Transverse colon (tissue), 4 donors: ENCODE measurements around the gene TMEM175. TPM values are rescaled to one million over a fixed set of nuclear protein-coding genes. Genes with fewer than 3 reads are reported as not detected.

Experiments used
- DNase-seq: peaks from one replicate; pipeline ENCODE4 v3.0.0-alpha.2; 2019
- H3K27ac ChIP-seq, 4 donors: fragments of 200-600 bp; sonication (generic); 2 replicates each; pipeline ENCODE4 v1.5.1; 2016 to 2018; ENCODE audit warnings: inconsistent platforms in 4 of 4
- H3K27me3 ChIP-seq: fragments of 200-600 bp; sonication (generic); 2 replicates; pipeline ENCODE4 v1.5.1; 2017; ENCODE audit warnings: inconsistent platforms
- H3K36me3 ChIP-seq, 4 donors: fragments of 200-600 bp; sonication (generic); 2 replicates each; pipeline ENCODE4 v1.5.1; 2017 to 2019; ENCODE audit warnings: inconsistent platforms in 4 of 4
- H3K4me1 ChIP-seq, 4 donors: fragments of 200-600 bp; sonication (generic); 2 replicates each; pipeline ENCODE4 v1.5.1; 2017 to 2020; ENCODE audit warnings: inconsistent platforms in 4 of 4
- H3K4me3 ChIP-seq, 4 donors: fragments of 200-600 bp; sonication (generic); 1 replicate in 1 of 4; 2 replicates in 3 of 4; pipeline versions ENCODE4 v1.5.1 to v1.6.1; 2017 to 2019; ENCODE audit warnings: inconsistent platforms in 4 of 4
- H3K9me3 ChIP-seq, 2 donors: fragments of 200-600 bp; sonication (generic); 2 replicates each; pipeline ENCODE4 v1.5.1; 2017 to 2019; ENCODE audit warnings: inconsistent platforms in 2 of 2
- EP300 ChIP-seq: sonication (generic); formaldehyde crosslinking; IDR thresholded peaks from one replicate; pipeline ENCODE4 v1.6.1; 2017; ENCODE audit warnings: antibody characterized with exemption, low read depth
- POLR2A ChIP-seq: fragments of 450-650 bp; IDR thresholded peaks from one replicate; pipeline ENCODE4 v1.6.1; 2016; ENCODE audit warnings: antibody characterized with exemption, mild to moderate bottlenecking, moderate library complexity
- POLR2AphosphoS5 ChIP-seq, 3 donors: sonication (generic); formaldehyde crosslinking; IDR thresholded peaks; one replicate each; pipeline ENCODE4 v1.6.1; 2016; ENCODE audit warnings: antibody characterized with exemption in 3 of 3
- WGBS, 2 donors: methylation state at CpG; one replicate each; pipeline ENCODE4 v1.1.5; 2018; ENCODE audit warnings: low coverage in 1 of 2; 5-methylcytosine and 5-hydroxymethylcytosine counted together
- in situ Hi-C, 4 donors: fragments of 200-750 bp; cut with MboI; loops; one replicate each; pipeline versions ENCODE4 v1.15.0 to v1.15.1; 2017; ENCODE audit warnings: low sequenced_read_pairs in 3 of 4, low pct_ligation_motif_present in 1 of 4, low pct_unique_long_range_greater_than_20kb in 1 of 4
- intact Hi-C: fragments of 100-400 bp; cut with DNase I; formaldehyde crosslinking; loops from one replicate; pipeline ENCODE4 v1.15.1; 2023; ENCODE audit warnings: low total_unique reads
- total RNA-seq, 4 donors: library from RNA; depleted of rRNA; stranded (reverse); fragments of >200 nt; gene quantifications; one replicate each; pipeline ENCODE4 v1.1.0, GENCODE V29; 2016
- TF ChIP-seq, protein P1 (sequence below), 5 experiments: fragments of 200-600 bp in 3 of 5; fragments of 450-650 bp in 2 of 5; sonication (generic) in 3 of 5; IDR thresholded peaks; 1 replicate in 2 of 5; 2 replicates in 3 of 5; pipeline ENCODE4 v1.5.1; 2016 to 2017; ENCODE audit warnings: antibody characterized with exemption in 5 of 5, inconsistent platforms in 3 of 5, mild to moderate bottlenecking in 2 of 5, moderate library complexity in 1 of 5

Gene TMEM175
- total RNA-seq, 4 donors from 2014 or later, result 44.0 to 116 (median 50.5) TPM

GRCh38 chr4:948101-948935 lies 16.1 kb downstream of the TMEM175 start:
- TF ChIP-seq EP300 (no peak), POLR2AphosphoS5 (IDR thresholded peaks at IDR 0.05) (no peak), POLR2A (no peak)
- TF ChIP-seq, protein P1, sequence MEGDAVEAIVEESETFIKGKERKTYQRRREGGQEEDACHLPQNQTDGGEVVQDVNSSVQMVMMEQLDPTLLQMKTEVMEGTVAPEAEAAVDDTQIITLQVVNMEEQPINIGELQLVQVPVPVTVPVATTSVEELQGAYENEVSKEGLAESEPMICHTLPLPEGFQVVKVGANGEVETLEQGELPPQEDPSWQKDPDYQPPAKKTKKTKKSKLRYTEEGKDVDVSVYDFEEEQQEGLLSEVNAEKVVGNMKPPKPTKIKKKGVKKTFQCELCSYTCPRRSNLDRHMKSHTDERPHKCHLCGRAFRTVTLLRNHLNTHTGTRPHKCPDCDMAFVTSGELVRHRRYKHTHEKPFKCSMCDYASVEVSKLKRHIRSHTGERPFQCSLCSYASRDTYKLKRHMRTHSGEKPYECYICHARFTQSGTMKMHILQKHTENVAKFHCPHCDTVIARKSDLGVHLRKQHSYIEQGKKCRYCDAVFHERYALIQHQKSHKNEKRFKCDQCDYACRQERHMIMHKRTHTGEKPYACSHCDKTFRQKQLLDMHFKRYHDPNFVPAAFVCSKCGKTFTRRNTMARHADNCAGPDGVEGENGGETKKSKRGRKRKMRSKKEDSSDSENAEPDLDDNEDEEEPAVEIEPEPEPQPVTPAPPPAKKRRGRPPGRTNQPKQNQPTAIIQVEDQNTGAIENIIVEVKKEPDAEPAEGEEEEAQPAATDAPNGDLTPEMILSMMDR (IDR thresholded peaks at IDR 0.05), result no peak
- H3K27ac ChIP-seq, result no peak overlapping the region

GRCh38 chr4:948936-949300 lies 16.7 kb downstream of the TMEM175 start:
- no peak for DNase-seq
- Histone ChIP-seq H3K27me3 (no peaks in the 10 kb centered on the region), H3K4me3 (no peak overlapping the region), H3K4me1 (no peaks in the 10 kb centered on the region), H3K36me3 (peaks cover 0 to 5% (median 0%) of the 10 kb centered on the region in 4 donors), H3K9me3 (no peaks in the 10 kb centered on the region), H3K27ac (no peak overlapping the region)
- 91% methylated on average over 13 of the region's 13 CpGs; no CpG with 5 or more reads in 1 of the 2 donors for WGBS, 2 donors
- in situ Hi-C loops, result no loop called here
- TF ChIP-seq POLR2A, result no peak
- TF ChIP-seq EP300, result no peak
- TF ChIP-seq, protein P1 (IDR thresholded peaks at IDR 0.05), result no peak
- TF ChIP-seq POLR2AphosphoS5 (IDR thresholded peaks at IDR 0.05), result no peak
- intact Hi-C loops, result no loop called here

More at GRCh38 chr4:948101-948935, 16.1 kb downstream of the TMEM175 start:
- intact Hi-C loops (no loop called here), in situ Hi-C loops (no loop called here)
- no peaks in the 10 kb centered on the region for H3K36me3 ChIP-seq
- H3K27me3 ChIP-seq, result no peaks in the 10 kb centered on the region
- H3K4me1 ChIP-seq, result no peaks in the 10 kb centered on the region
- H3K4me3 ChIP-seq, result no peak overlapping the region
- H3K9me3 ChIP-seq, result no peaks in the 10 kb centered on the region
- DNase-seq, result no peak
- WGBS, 2 donors, result 72 to 85% methylated on average over 4 to 31 of the region's 33 CpGs

DNA sequence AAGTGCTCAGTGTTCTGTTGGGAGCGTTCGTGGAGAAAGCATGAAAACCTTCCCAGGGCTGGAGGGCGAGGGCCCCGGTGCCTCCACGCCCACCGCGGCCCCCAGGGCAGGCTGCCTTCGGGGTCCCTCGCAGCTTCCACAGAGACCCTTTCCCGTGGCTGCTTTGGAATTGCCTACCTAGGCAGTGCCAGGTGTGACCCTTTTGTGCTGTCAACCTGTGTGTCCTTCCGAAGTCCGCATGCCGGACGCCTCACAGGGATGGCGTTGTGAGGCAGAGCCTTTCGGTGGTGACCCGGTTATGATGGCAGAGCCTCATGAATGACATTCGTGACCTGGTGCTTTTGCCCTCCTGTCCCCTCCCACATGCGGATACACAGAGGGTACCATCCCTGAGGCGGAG lies 17.4 kb downstream of the TMEM175 start:
- TF ChIP-seq POLR2AphosphoS5 (IDR thresholded peaks at IDR 0.05), result no peak
- no peak for TF ChIP-seq POLR2A
- TF ChIP-seq EP300, result no peak
- TF ChIP-seq, protein P1 (IDR thresholded peaks at IDR 0.05), result no peak
- H3K4me1 ChIP-seq, result no peaks in the 10 kb centered on the region
- H3K36me3 ChIP-seq, result peaks cover 0 to 5% (median 0%) of the 10 kb centered on the region in 4 donors
- no peaks in the 10 kb centered on the region for H3K27me3 ChIP-seq
- WGBS, 2 donors, result 91% methylated on average over 20 of the region's 20 CpGs; no CpG with 5 or more reads in 1 of the 2 donors
- intact Hi-C loops, result no loop called here
- no peak overlapping the region for H3K27ac ChIP-seq
- in situ Hi-C loops, result no loop called here
- H3K4me3 ChIP-seq, result no peak overlapping the region
- no peaks in the 10 kb centered on the region for H3K9me3 ChIP-seq
- DNase-seq, result no peak

DNA sequence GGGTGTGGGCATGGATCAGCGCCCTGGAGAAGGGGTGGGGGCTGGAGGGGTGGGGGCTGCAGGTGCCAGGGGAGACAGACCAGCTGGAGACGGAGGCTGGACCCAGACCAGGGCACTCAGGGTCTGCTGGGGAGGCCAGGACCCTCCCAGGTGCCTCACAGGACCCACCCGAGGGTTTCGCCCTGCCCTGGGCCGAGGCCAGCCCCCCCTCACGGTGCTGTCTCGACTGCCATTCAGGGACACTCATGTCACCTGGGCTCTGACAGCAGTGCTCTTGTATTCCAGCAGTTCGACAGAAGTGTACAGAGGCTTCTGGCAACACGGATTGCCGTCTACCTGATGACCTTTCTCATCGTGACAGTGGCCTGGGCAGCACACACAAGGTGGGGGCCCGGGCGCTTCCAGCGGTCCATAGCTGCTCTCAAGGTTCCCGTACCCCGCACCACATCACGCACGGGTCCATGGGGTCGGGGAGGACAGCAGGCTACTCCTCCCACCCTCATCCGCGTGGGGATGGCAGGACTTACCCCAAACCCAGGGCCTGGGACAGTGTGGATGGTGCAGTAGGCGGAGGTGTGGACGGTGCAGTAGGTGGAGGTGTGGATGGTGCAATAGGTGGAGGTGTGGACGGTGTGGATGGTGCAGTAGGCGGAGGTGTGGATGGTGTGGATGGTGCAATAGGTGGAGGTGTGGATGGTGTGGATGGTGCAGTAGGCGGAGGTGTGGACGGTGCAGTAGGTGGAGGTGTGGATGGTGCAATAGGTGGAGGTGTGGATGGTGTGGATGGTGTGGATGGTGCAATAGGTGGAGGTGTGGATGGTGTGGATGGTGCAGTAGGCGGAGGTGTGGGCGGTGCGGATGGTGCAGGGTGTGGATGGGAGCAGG lies 18.1 kb downstream of the TMEM175 start:
- in situ Hi-C loops (no loop called here), intact Hi-C loops (no loop called here)
- 90 to 100% methylated on average over 5 to 30 of the region's 30 CpGs for WGBS, 2 donors
- Histone ChIP-seq H3K27ac (no peak overlapping the region), H3K27me3 (no peaks in the 10 kb centered on the region), H3K4me1 (no peaks in the 10 kb centered on the region), H3K36me3 (peaks cover 0 to 5% (median 0%) of the 10 kb centered on the region in 4 donors), H3K4me3 (no peak overlapping the region), H3K9me3 (no peaks in the 10 kb centered on the region)
- no peak for TF ChIP-seq POLR2AphosphoS5 (IDR thresholded peaks at IDR 0.05)
- no peak for DNase-seq
